HFFc6 (cell line): ENCODE results near the gene IRF2BP2. TPM values are rescaled to one million over a fixed set of nuclear protein-coding genes. Genes with fewer than 3 reads are reported as not detected.
"Not testable (repeated sequence)": the region's sequence is repeated elsewhere in the genome, so short reads cannot be mapped to it uniquely, and the experiment has no call there.

ENCODE experiments used
- DNase-seq: peaks from one replicate; pipeline ENCODE4 v3.0.0-alpha.2; 2018
- H3K27ac Mint-ChIP-seq: 2 replicates; pipeline ENCODE4 v1.8.0; 2020; ENCODE audit warnings: mild to moderate bottlenecking, mixed read lengths
- H3K27me3 Mint-ChIP-seq: 2 replicates; pipeline ENCODE4 v1.8.0; 2021; ENCODE audit warnings: mild to moderate bottlenecking, moderate library complexity, mixed read lengths; ENCODE audit not compliant: insufficient read depth
- H3K36me3 Mint-ChIP-seq: 2 replicates; pipeline ENCODE4 v1.8.0; 2021; ENCODE audit warnings: low read depth, mixed read lengths
- H3K4me1 Mint-ChIP-seq: 2 replicates; pipeline ENCODE4 v1.8.0; 2020; ENCODE audit warnings: low read depth, mixed read lengths
- H3K4me3 Mint-ChIP-seq: 2 replicates; pipeline ENCODE4 v1.8.0; 2020; ENCODE audit warnings: mild to moderate bottlenecking, moderate library complexity, mixed read lengths
- H3K9me3 Mint-ChIP-seq: 2 replicates; pipeline ENCODE4 v1.8.0; 2020; ENCODE audit warnings: mild to moderate bottlenecking, mixed read lengths
- total RNA-seq, 6 experiments: library from RNA; stranded (reverse); fragmentation: NEBNext Ultra II Directional; extraction: Animal tissue kit (Norgen Biotek cat#: 25700); gene quantifications; 2 replicates in 1 of 6; 3 replicates in 5 of 6; pipeline ENCODE4 v1.2.3, GENCODE V29; 2021
- TF ChIP-seq, protein P1 (sequence below): fragments of 200-600 bp; sonication (generic); IDR thresholded peaks from 2 replicates; pipeline ENCODE4 v1.5.0; 2021; ENCODE audit warnings: antibody characterized with exemption, mild to moderate bottlenecking

Gene IRF2BP2
- total RNA-seq, 6 experiments from 2014 or later: 58.6 to 87.1 (median 73.2) TPM

GRCh38 chr1:234642428-234642827 is 32.5 kb upstream of the IRF2BP2 start:
- Mint-ChIP-seq H3K27me3 (no peaks in the 10 kb centered on the region), H3K9me3 (peaks cover 10% of the 10 kb centered on the region), H3K27ac (no peak overlapping the region), H3K36me3 (peaks cover 6% of the 10 kb centered on the region), H3K4me3 (no peak overlapping the region), H3K4me1 (no peaks in the 10 kb centered on the region)
- no peak for DNase-seq
- TF ChIP-seq, protein P1, sequence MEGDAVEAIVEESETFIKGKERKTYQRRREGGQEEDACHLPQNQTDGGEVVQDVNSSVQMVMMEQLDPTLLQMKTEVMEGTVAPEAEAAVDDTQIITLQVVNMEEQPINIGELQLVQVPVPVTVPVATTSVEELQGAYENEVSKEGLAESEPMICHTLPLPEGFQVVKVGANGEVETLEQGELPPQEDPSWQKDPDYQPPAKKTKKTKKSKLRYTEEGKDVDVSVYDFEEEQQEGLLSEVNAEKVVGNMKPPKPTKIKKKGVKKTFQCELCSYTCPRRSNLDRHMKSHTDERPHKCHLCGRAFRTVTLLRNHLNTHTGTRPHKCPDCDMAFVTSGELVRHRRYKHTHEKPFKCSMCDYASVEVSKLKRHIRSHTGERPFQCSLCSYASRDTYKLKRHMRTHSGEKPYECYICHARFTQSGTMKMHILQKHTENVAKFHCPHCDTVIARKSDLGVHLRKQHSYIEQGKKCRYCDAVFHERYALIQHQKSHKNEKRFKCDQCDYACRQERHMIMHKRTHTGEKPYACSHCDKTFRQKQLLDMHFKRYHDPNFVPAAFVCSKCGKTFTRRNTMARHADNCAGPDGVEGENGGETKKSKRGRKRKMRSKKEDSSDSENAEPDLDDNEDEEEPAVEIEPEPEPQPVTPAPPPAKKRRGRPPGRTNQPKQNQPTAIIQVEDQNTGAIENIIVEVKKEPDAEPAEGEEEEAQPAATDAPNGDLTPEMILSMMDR: no peak

DNA sequence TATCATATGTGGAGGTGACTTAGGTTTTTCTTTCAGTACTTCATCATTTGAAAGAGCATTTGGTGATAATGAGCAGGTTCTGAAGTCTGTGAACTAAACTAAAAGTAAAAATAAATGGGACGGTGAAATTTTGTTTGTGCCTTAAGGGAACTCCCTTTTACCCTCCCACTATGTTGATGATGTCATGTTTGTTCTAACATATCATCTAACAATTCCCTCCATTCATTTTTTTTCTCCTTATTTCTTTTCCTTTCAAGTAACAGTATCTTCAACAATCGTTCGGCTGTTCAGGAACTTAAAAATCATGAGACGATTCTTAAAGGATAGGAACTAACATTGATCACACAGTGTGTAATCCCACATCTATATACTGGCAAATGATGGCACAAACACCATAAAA is 30.0 kb upstream of the IRF2BP2 start:
- H3K4me1 Mint-ChIP-seq: no peaks in the 10 kb centered on the region
- TF ChIP-seq, protein P1: no peak
- H3K27ac Mint-ChIP-seq: no peak overlapping the region
- no peaks in the 10 kb centered on the region for H3K27me3 Mint-ChIP-seq
- H3K4me3 Mint-ChIP-seq: no peak overlapping the region
- H3K36me3 Mint-ChIP-seq: no peaks in the 10 kb centered on the region
- H3K9me3 Mint-ChIP-seq: no peaks in the 10 kb centered on the region
- DNase-seq: no peak

DNA sequence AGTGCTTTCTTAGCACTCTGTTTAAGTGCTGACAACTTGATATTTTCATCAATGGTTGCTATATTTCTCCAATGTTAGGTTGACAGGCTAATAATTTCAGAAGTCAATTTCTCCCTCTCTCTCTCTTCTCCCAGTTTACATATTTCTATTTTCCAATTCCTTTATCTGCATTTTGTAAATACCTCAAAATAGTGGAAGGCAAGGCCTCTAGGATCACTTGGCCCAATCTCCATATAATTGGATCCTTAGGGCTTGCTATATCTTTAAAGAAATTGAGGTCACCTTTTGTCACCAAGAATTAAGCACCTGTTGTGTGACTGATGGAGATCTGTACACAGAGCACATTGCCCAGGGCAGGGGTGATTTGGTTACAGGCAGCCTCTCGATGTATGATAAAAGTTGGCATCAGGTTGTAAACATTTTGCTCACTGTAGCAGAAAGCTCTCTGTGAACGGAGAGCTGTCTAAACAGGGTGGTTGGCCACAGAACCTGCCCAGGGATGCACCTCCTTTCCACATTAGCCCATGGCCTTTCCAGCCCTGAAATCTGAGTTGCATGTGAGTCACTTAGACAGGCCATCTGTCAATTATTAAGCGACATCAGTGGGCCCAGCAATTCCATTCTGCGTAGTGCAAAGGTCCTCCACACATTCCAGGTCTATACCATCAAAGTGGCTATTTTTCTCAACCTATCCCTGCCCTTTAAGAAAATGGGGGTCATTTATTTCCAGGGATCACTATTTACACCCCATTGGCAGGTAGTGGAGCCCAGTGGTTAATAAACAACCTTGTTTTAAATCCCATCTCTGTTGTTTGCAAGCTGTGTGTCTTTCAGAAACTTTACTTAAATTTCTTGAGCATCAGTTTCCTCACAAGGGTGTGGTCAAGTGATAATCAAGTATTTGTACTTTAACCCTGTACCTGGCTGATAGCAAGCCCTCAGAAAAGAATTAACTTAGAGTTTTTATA is 29.1 kb upstream of the IRF2BP2 start:
- no peaks in the 10 kb centered on the region for H3K36me3 Mint-ChIP-seq
- no peak for DNase-seq
- H3K4me3 Mint-ChIP-seq: no peak overlapping the region
- no peaks in the 10 kb centered on the region for H3K27me3 Mint-ChIP-seq
- no peak overlapping the region for H3K27ac Mint-ChIP-seq
- H3K9me3 Mint-ChIP-seq: no peaks in the 10 kb centered on the region
- TF ChIP-seq, protein P1: no peak
- no peaks in the 10 kb centered on the region for H3K4me1 Mint-ChIP-seq

DNA sequence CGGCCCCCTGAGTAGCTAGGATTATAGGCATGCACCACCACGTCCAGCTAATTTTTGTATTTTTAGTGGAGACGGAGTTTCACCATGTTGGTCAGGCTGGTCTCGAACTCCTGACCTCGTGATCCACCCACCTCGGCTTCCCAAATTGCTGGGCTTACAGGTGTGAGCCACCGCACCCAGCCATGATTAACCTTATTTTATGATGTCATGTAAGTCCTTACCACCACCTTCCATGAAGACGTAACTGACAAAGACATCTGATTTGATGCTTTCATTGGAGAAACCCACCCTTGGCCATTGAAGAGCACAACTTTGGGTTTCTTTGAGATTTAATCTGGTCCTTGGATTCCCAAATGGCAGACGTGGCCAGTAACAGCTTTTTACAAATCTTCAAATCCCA is 24.9 kb upstream of the IRF2BP2 start:
- H3K36me3 Mint-ChIP-seq, H3K27ac Mint-ChIP-seq, H3K9me3 Mint-ChIP-seq: not testable (repeated sequence)

DNA sequence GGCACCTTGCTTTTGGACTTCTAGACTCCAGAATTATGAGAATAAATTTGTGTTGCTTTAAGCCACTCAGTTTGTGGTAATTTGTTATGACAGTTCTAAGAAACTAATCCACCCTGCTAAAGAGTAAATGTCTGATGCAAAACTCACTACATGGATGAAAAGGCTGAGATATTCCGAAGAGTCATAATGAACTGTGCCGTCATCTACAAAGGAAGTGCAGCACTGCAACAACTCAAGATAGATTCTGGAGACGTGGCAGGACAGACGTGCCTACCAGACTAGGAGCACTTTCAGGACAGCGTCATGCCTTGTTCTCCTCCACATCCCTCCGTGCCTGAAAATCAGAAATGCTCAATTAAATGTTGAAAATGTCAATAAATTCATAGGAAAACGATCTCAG is 24.4 kb upstream of the IRF2BP2 start:
- Mint-ChIP-seq H3K9me3 (no peaks in the 10 kb centered on the region), H3K36me3 (no peaks in the 10 kb centered on the region), H3K4me3 (no peak overlapping the region), H3K27ac (no peak overlapping the region), H3K27me3 (no peaks in the 10 kb centered on the region), H3K4me1 (peaks cover 31% of the 10 kb centered on the region)
- no peak for DNase-seq
- TF ChIP-seq, protein P1: no peak

More for the DNA sequence above, 24.9 kb upstream of the IRF2BP2 start:
- H3K4me3 Mint-ChIP-seq, H3K27me3 Mint-ChIP-seq, DNase-seq: not testable (repeated sequence)
- peaks cover 25% of the 10 kb centered on the region for H3K4me1 Mint-ChIP-seq

GRCh38 chr1:234633246-234634003 is 23.4 kb upstream of the IRF2BP2 start:
- TF ChIP-seq, protein P1: no peak
- peaks cover 38% of the 10 kb centered on the region for H3K4me1 Mint-ChIP-seq
- H3K4me3 Mint-ChIP-seq: no peak overlapping the region
- no peaks in the 10 kb centered on the region for H3K27me3 Mint-ChIP-seq
- H3K36me3 Mint-ChIP-seq: no peaks in the 10 kb centered on the region
- no peak for DNase-seq
- no peaks in the 10 kb centered on the region for H3K9me3 Mint-ChIP-seq
- no peak overlapping the region for H3K27ac Mint-ChIP-seq
